Upper lobe of left lung (tissue), 4 donors: ENCODE results near the gene FUT9.

ENCODE experiments used
- CTCF ChIP-seq, 6 experiments: fragments of 450-650 bp in 4 of 6; fragments of 200-600 bp in 2 of 6; sonication (generic) in 2 of 6; IDR thresholded peaks; one replicate each; pipeline ENCODE4 v1.5.1; 2016 to 2019; ENCODE audit warnings: antibody characterized with exemption in 6 of 6
- EP300 ChIP-seq, 4 donors: sonication (generic); formaldehyde crosslinking; IDR thresholded peaks; one replicate each; pipeline ENCODE4 v1.5.1; 2017; ENCODE audit warnings: antibody characterized with exemption in 4 of 4, control low read depth in 2 of 4
- POLR2A ChIP-seq, 4 donors: fragments of 450-650 bp; IDR thresholded peaks; one replicate each; pipeline ENCODE4 v1.5.1; 2016 to 2017; ENCODE audit warnings: antibody characterized with exemption in 4 of 4, mild to moderate bottlenecking in 2 of 4
- POLR2AphosphoS5 ChIP-seq, 2 donors: sonication (generic); formaldehyde crosslinking; IDR thresholded peaks; one replicate each; pipeline ENCODE4 v1.5.1; 2017; ENCODE audit warnings: antibody characterized with exemption in 2 of 2

- TF ChIP-seq CTCF (IDR thresholded peaks at IDR 0.05) = no peak
- no peak for TF ChIP-seq EP300 (IDR thresholded peaks at IDR 0.05)
- no peak for TF ChIP-seq POLR2AphosphoS5 (IDR thresholded peaks at IDR 0.05)
- TF ChIP-seq POLR2A (IDR thresholded peaks at IDR 0.05) = no peak
These were observed 196.3 kb downstream of the FUT9 start for GRCh38 chr6:96212066-96212465.
